Vagina (tissue), 2 donors: Measurements from ENCODE around the gene TPP1. TPM values are rescaled to one million over a fixed set of nuclear protein-coding genes. Genes with fewer than 3 reads are reported as not detected.
A peak's percentile ranks its signal among the peaks of the same experiment; 100 is the strongest.

Experiments used
- DNase-seq, 2 donors: peaks; one replicate each; pipeline ENCODE4 v3.0.0-alpha.2; 2017; ENCODE audit errors: extremely low spot score in 2 of 2
- H3K27ac ChIP-seq: fragments of 200-600 bp; sonication (generic); one replicate; pipeline ENCODE4 v1.5.1; 2019
- H3K27me3 ChIP-seq: fragments of 200-600 bp; sonication (generic); one replicate; pipeline ENCODE4 v1.5.1; 2019
- H3K36me3 ChIP-seq, 2 donors: fragments of 200-600 bp; sonication (generic); one replicate each; pipeline ENCODE4 v1.5.1; 2017 to 2019
- H3K4me1 ChIP-seq: fragments of 200-600 bp; sonication (generic); one replicate; pipeline ENCODE4 v1.5.1; 2019
- H3K4me3 ChIP-seq, 2 donors: fragments of 200-600 bp; sonication (generic); 1 replicate in 1 of 2; 2 replicates in 1 of 2; pipeline ENCODE4 v1.5.1; 2016 to 2019
- H3K9me3 ChIP-seq: fragments of 200-600 bp; sonication (generic); one replicate; pipeline ENCODE4 v1.5.1; 2019
- POLR2A ChIP-seq, 2 donors: fragments of 450-650 bp; IDR thresholded peaks; one replicate each; pipeline ENCODE4 v1.6.1; 2017; ENCODE audit warnings: antibody characterized with exemption in 2 of 2, mild to moderate bottlenecking in 2 of 2, moderate library complexity in 2 of 2
- POLR2AphosphoS5 ChIP-seq, 2 donors: sonication (generic); formaldehyde crosslinking; IDR thresholded peaks; one replicate each; pipeline ENCODE4 v1.9.0; 2017; ENCODE audit warnings: antibody characterized with exemption in 2 of 2, mild to moderate bottlenecking in 2 of 2, low read depth in 1 of 2; ENCODE audit not compliant: insufficient read depth in 1 of 2
- intact Hi-C: fragments of 100-400 bp; cut with DNase I; formaldehyde crosslinking; loops from one replicate; pipeline ENCODE4 v1.15.1; 2023
- total RNA-seq: library from RNA; depleted of rRNA; stranded (reverse); fragments of >200 nt; gene quantifications from one replicate; pipeline ENCODE4 v1.2.3, GENCODE V29; 2016
- TF ChIP-seq, protein P1 (sequence below), 3 experiments: fragments of 450-650 bp in 2 of 3; fragments of 200-600 bp in 1 of 3; sonication (generic) in 1 of 3; IDR thresholded peaks; one replicate each; pipeline ENCODE4 v1.5.1; 2017 to 2019; ENCODE audit warnings: antibody characterized with exemption in 3 of 3, mild to moderate bottlenecking in 2 of 3, moderate library complexity in 2 of 3

TPP1 gene
- total RNA-seq, 1 donor from 2014 or later = 77.3 TPM

DNA sequence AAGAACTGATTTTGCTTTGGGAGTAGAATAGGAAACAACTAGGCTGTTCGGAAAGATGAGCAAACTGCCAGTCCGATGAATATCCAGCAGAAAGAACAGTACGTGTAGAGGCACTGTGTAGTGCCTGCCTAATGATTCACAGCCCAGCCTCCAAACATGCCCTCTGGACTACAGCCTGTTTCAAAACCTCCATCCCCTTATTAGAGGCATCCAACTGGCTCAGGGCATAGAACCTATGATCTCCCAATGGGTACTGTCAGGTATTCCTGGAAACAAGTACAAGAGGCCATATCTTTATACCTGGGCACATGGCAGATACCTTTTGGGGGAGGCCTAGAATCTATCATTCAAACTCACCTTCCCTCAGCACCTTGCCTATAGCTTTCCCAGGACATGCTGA, 20.7 kb downstream of the TPP1 start:
- peak in 1 of 2 donors; percentile 22 for DNase-seq
- H3K27ac ChIP-seq = no peak overlapping the region
- no peak overlapping the region for H3K4me3 ChIP-seq
- TF ChIP-seq, protein P1, sequence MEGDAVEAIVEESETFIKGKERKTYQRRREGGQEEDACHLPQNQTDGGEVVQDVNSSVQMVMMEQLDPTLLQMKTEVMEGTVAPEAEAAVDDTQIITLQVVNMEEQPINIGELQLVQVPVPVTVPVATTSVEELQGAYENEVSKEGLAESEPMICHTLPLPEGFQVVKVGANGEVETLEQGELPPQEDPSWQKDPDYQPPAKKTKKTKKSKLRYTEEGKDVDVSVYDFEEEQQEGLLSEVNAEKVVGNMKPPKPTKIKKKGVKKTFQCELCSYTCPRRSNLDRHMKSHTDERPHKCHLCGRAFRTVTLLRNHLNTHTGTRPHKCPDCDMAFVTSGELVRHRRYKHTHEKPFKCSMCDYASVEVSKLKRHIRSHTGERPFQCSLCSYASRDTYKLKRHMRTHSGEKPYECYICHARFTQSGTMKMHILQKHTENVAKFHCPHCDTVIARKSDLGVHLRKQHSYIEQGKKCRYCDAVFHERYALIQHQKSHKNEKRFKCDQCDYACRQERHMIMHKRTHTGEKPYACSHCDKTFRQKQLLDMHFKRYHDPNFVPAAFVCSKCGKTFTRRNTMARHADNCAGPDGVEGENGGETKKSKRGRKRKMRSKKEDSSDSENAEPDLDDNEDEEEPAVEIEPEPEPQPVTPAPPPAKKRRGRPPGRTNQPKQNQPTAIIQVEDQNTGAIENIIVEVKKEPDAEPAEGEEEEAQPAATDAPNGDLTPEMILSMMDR (IDR thresholded peaks at IDR 0.05) = no peak
- no peaks in the 10 kb centered on the region for H3K27me3 ChIP-seq
- intact Hi-C loops = no loop called here
- peaks cover 0 to 38% of the 10 kb centered on the region in 2 donors for H3K36me3 ChIP-seq
- H3K4me1 ChIP-seq = peaks cover 32% of the 10 kb centered on the region
- no peaks in the 10 kb centered on the region for H3K9me3 ChIP-seq

DNA sequence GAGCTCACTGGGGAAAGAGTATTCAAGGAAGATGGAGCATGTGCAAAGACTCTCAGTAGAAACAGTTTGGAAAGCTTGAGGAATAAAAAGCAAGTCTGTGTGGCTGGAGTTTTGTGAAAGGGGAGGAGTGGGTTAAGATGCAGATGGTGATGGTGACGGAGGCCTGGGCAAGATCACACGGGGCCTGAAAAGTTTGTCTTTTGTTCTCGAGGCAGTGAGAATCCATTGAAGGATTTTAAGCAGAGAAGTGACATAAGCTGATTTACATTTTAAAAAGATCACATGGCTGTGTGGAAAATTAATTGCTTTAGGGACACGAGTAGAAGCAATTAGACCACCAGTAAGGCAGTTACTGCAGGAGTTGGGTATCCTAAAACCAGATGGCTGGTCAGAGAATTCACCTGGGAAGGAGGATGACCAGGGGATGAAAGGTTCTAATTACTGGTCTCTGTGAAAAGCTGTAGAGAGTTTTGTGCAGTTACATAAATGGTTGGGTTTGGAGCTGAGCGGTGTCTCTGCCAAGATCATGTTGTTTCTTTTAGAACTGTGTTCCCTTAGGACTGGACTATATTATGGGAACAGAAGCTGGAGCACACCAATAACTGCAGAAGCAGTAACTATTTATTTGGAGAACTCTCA, 22.9 kb downstream of the TPP1 start:
- Histone ChIP-seq H3K27ac (peak overlapping the region; percentile 29), H3K4me1 (peaks cover 17% of the 10 kb centered on the region), H3K4me3 (no peak overlapping the region), H3K9me3 (no peaks in the 10 kb centered on the region), H3K27me3 (no peaks in the 10 kb centered on the region), H3K36me3 (peaks cover 0 to 47% of the 10 kb centered on the region in 2 donors)
- intact Hi-C loops = no loop called here
- TF ChIP-seq POLR2A (IDR thresholded peaks at IDR 0.05) (no peak), POLR2AphosphoS5 (IDR thresholded peaks at IDR 0.05; ENCODE audit: insufficient read depth in 1 of 2, low read depth in 1 of 2) (no peak)
- TF ChIP-seq, protein P1 (IDR thresholded peaks at IDR 0.05) = no peak
- peak in 1 of 2 donors; percentile 47 for DNase-seq

DNA sequence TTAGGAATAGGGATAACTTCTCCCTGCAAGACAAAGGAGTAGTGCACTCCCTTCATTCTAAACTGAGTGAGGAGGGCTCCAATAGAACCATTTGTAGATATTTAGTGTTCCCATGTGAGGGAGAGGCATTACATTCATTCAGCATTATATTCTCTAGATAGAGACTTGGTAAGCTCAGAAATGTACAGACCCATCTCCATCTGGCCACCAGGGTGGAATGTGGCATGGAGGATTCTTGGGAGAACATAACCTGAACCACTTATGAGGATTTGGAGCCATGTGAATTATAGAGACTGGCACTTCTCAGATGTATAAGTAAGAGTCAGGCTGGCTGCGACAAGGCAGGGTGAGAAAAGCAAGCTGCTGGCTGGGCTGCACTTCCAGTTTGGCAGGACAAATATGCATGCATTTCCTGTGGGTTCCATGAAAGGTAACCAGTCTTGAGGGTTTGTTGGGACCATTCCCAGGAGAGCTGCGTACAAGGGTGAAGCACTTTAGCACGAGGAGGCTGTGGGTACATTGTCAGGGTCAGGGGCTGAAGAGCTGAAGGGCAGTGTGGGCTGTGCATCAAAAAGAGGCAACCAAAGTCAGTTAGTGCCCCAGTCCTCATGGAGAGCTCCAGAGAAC, 25.0 kb downstream of the TPP1 start:
- intact Hi-C loops = no loop called here
- Histone ChIP-seq H3K4me3 (no peak overlapping the region), H3K4me1 (peaks cover 7% of the 10 kb centered on the region), H3K9me3 (no peaks in the 10 kb centered on the region), H3K27ac (no peak overlapping the region), H3K27me3 (no peaks in the 10 kb centered on the region), H3K36me3 (peaks cover 0 to 26% of the 10 kb centered on the region in 2 donors)
- TF ChIP-seq, protein P1 (IDR thresholded peaks at IDR 0.05) = no peak
- TF ChIP-seq POLR2A (IDR thresholded peaks at IDR 0.05) (no peak), POLR2AphosphoS5 (IDR thresholded peaks at IDR 0.05; ENCODE audit: insufficient read depth in 1 of 2, low read depth in 1 of 2) (no peak)
- peak in 1 of 2 donors; percentile 70 for DNase-seq

DNA sequence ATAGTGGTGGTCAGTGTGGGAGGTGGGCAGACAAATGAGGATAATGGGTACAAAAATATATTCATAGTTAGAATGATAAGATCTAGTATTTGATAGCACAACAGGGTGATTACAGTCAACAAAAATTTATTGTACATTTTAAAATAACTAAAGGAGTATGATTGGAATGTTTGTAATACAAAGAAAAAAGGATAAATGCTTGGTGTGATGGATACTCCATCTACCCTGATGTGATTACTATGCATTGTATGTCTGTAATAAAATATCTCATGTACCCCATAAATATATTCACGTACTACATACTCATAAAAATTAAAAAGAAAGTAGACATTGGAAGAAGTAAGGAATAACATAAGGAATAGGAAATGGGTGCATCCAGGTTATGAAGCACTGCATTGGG, 31.2 kb downstream of the TPP1 start:
- H3K36me3 ChIP-seq = peaks cover 0 to 7% of the 10 kb centered on the region in 2 donors
- DNase-seq = no peak
- TF ChIP-seq, protein P1 (IDR thresholded peaks at IDR 0.05) = no peak
- no peak for TF ChIP-seq POLR2A (IDR thresholded peaks at IDR 0.05)
- no peak for TF ChIP-seq POLR2AphosphoS5 (IDR thresholded peaks at IDR 0.05; ENCODE audit: insufficient read depth in 1 of 2, low read depth in 1 of 2)
- no peak overlapping the region for H3K27ac ChIP-seq
- H3K27me3 ChIP-seq = no peaks in the 10 kb centered on the region
- intact Hi-C loops = no loop called here
- no peak overlapping the region for H3K4me3 ChIP-seq
- no peaks in the 10 kb centered on the region for H3K9me3 ChIP-seq
- H3K4me1 ChIP-seq = no peaks in the 10 kb centered on the region

DNA sequence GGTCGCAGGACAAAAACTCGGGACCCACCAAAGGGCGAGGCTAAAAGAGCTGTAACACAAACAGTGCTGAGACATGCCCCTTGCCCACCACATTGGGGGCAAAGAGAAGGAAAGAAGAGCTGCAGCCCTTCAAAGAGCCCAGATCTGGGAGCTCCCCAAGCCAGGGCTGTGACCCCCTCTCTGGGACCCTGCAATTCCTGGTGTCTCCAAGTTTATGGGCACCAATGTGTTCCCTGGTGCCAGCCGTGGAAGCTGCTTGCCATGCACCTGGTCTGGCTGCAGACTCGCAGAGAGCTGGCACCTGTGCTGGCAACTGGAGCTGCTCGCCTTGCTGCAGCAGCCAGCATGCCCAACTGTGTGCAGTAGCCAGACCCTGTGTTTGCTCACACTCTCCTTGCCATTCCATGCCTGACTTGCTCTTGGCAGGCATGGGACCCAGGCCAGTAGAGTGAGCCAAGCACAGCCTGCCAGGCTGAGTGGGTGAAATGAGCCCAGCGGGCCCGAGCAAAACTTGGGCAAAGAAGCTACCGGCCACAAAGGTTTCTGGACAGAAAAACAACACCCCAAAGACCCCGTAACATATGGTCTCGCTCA, 31.8 kb downstream of the TPP1 start:
- H3K36me3 ChIP-seq = peaks cover 0 to 3% of the 10 kb centered on the region in 2 donors
- intact Hi-C loops = no loop called here
- no peak overlapping the region for H3K4me3 ChIP-seq
- no peak for DNase-seq
- no peaks in the 10 kb centered on the region for H3K9me3 ChIP-seq
- H3K4me1 ChIP-seq = no peaks in the 10 kb centered on the region
- no peaks in the 10 kb centered on the region for H3K27me3 ChIP-seq
- no peak overlapping the region for H3K27ac ChIP-seq
- TF ChIP-seq, protein P1 (IDR thresholded peaks at IDR 0.05) = no peak
- TF ChIP-seq POLR2AphosphoS5 (IDR thresholded peaks at IDR 0.05; ENCODE audit: insufficient read depth in 1 of 2, low read depth in 1 of 2) = no peak
- TF ChIP-seq POLR2A (IDR thresholded peaks at IDR 0.05) = no peak
